Vagina (tissue), 2 donors: ENCODE measurements around the gene CPVL.

Experiments
- CTCF ChIP-seq, 3 experiments: fragments of 450-650 bp in 2 of 3; fragments of 200-600 bp in 1 of 3; sonication (generic) in 1 of 3; IDR thresholded peaks; one replicate each; pipeline ENCODE4 v1.5.1; 2017 to 2019; ENCODE audit warnings: antibody characterized with exemption in 3 of 3, mild to moderate bottlenecking in 2 of 3, moderate library complexity in 2 of 3
- POLR2AphosphoS5 ChIP-seq, 2 donors: sonication (generic); formaldehyde crosslinking; IDR thresholded peaks; one replicate each; pipeline ENCODE4 v1.9.0; 2017; ENCODE audit warnings: antibody characterized with exemption in 2 of 2, mild to moderate bottlenecking in 2 of 2, low read depth in 1 of 2; ENCODE audit not compliant: insufficient read depth in 1 of 2

DNA sequence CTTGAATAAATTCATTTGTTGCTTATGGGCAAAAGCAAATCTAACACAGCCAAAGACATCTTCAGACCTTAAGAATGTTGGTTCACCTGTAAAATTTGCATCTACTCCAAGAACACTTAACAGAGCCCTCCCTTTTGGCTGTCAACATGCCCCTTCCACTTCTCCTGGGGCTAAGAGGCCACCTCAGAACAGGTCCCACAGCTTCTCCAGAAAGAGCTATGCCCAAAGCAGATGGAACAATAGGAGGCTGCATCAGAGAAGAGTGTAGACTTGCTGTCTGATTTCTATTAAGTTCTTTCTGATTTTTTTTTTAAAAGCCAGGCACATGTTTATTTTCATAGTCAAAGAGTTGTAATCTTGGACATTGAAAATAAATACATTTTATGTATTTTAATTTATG is 162.1 kb downstream of the CPVL start:
- TF ChIP-seq CTCF (IDR thresholded peaks at IDR 0.05): no peak
- no peak for TF ChIP-seq POLR2AphosphoS5 (IDR thresholded peaks at IDR 0.05; ENCODE audit: insufficient read depth in 1 of 2, low read depth in 1 of 2)
